ENCODE measurements around the gene OTUB1.

The OTUB1 gene

GRCh38 chr11:63978551-63979239 is 7.5 kb upstream of the OTUB1 start:
- no peak for DNase-seq

- no peak for DNase-seq
These were observed 6.8 kb upstream of the OTUB1 start for GRCh38 chr11:63979426-63979825.

GRCh38 chr11:63985812-63986155 is 454 bp upstream of the OTUB1 start:
- peak; percentile 73 for DNase-seq

DNA sequence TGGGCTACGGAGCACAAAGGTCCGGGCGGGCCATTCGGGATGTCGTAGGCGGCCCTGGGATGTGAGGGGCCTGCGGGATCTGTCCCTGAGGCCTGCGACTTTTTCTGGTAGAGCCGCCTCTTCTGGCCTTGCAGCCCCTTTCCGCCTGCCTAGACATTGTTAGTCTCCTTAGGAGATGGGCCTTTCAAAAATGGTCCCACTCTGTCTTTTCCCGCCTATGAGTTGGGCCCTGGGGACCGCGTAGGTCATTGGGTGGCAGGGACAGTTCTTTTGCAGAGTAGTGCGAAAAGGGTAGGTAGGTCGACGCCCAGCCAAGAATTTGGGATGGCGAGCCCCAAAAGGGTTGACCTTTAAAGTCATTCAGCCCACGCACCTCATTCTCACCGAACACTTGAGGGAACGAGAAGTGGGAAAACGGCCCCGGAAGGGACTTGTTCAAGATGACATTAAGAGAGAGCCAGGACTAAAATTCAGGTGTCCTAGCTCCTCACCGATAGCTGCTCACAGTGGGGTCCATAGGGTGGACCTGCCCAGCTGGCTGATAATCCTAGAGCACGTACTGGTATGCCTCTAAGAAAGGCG is 785 bp downstream of the OTUB1 start:
- no peak for DNase-seq

DNA sequence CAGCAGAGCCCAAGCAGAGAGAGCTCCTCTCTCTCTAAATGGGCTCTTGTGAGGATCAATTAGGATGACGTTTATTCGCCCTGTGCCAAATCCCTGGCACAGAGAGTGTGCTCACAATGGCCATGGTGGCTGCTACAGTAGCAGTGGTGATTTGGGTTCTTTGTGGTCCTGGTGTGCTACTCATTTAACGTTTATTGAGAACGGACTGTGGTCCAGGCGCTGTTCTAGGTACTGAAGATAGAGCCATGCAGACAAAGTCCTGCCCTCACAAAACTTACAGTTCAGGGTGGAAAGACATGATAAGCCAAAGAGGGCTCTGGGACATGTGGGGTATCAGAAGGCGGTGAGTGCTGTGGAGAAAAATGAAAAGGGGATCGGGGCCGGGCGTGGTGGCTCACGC is 5.3 kb downstream of the OTUB1 start:
- no peak for DNase-seq

GRCh38 chr11:63993100-63993499 is 6.9 kb downstream of the OTUB1 start:
- DNase-seq = no peak

DNA sequence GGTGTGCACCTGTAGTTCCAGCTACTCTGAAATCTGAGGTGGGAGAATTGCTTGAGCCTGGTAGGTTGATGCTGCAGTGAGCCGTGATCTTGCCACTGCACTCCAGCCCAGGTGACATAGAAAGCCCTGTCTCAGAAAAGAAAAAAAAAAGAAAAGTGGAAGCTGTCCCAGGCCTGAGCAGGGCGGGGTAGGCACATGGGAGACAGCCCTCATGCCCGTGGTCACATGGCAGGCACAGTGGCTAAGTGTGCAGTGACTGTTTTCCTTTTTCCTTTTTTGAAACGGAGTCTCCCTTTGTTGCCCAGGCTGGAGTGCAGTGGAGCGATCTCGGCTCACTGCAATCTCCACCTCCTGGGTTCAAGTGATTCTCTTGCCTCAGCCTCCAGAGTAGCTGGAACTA is 7.8 kb downstream of the OTUB1 start:
- DNase-seq = no peak

- no peak for DNase-seq
These were observed 10.3 kb downstream of the OTUB1 start for GRCh38 chr11:63996512-63996911.

- no peak for DNase-seq
These were observed 11.0 kb downstream of the OTUB1 start for GRCh38 chr11:63997104-63997700.

DNA sequence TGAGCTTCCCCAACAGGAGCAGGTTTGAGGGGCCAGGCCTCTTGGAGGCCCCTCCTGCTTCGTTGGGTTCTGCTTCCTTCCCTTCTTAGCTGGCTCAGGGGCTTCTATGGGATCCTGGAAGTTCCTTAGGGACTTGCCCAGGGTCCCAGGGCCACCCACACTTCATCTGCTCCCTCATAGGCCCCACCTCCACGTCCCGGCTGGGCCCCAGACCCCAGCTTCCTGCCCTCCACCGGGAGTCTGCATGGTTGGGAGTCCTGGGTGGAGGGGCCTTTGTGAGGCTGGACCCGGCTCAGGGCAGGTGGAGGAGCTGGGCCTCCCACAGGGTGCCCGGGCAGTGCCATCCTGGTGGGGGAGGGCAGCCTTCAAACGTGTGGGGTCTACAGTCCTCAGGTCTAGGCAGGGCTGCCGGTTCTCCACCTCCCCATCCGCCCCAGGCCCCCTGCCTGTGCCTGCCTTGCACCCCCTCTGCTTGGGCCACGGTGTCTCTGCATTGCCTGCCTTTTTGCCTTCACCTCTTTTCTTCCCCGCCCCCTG is 11.6 kb downstream of the OTUB1 start:
- DNase-seq = no peak

- no peak for DNase-seq
These were observed 12.5 kb downstream of the OTUB1 start for GRCh38 chr11:63998558-63999348.

GRCh38 chr11:63999349-64000025 is 13.2 kb downstream of the OTUB1 start:
- no peak for DNase-seq

GRCh38 chr11:64000026-64000739 is 13.9 kb downstream of the OTUB1 start:
- DNase-seq = no peak

GRCh38 chr11:64000740-64001483 is 14.7 kb downstream of the OTUB1 start:
- no peak for DNase-seq

GRCh38 chr11:64001484-64002420 is 15.5 kb downstream of the OTUB1 start:
- DNase-seq = no peak

DNA sequence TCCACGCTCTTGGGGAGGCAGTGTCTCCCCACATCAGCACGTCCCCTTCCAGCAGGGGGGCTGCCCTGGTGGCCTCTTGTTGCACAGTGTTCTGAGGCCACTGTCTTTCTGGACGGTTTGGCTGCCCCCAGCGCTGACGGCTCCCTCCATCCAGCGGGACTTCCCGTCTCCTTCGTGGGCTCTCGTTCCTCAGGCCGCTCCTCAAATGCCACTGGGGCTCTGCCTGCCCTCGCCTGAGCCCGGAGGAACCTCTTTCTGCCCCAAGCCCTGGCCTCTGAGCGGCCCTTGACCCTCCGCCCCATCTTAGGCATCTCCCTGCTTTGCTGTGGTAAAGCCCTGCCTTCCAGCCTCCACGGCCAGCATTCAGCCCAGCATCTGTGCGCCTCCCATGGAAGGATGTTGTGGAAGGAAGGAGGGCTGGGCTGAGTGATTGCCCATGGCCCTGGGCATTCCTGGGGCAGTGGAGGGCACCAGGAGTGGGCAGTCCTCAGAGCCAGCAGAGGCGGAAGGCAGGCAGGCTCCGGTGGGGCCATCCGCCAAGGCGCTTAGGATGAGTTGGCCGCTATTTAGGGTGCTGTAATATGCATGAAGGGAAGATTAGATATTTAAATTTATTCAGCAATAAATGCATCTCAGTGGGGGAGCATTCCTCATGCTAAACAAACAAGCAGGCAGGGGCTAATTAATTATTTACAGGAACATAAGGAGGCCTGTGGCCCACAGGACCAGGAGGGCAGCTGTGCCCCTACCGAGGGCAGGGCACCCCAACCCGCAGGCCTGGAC is 17.8 kb downstream of the OTUB1 start:
- DNase-seq = no peak

GRCh38 chr11:64004590-64004984 is 18.3 kb downstream of the OTUB1 start:
- no peak for DNase-seq

GRCh38 chr11:64005691-64006090 is 19.5 kb downstream of the OTUB1 start:
- DNase-seq = no peak

DNA sequence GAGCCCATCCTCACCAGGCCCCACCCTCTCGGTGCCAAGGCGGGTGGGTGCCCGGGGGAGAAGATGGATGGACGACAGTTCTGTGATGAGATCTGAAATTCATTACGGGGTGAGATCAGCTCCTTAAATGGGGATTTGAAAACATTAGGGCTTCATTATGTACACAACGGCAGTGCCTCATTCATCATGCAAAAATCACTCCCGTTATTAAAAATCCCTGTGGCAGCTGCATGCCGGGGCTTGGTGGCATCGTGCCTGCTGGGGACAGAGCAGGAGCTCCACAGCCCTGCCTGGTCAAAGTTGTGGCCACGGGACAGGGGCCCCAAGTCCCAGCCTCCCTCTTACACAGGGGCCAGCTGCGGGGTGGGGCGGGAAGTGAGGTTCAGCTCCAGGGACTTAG is 20.2 kb downstream of the OTUB1 start:
- no peak for DNase-seq
